Measurements from ENCODE around the gene SRC.
"Not testable (repeated sequence)": the region's sequence is repeated elsewhere in the genome, so short reads cannot be mapped to it uniquely, and the experiment has no call there.

Gene SRC

DNA sequence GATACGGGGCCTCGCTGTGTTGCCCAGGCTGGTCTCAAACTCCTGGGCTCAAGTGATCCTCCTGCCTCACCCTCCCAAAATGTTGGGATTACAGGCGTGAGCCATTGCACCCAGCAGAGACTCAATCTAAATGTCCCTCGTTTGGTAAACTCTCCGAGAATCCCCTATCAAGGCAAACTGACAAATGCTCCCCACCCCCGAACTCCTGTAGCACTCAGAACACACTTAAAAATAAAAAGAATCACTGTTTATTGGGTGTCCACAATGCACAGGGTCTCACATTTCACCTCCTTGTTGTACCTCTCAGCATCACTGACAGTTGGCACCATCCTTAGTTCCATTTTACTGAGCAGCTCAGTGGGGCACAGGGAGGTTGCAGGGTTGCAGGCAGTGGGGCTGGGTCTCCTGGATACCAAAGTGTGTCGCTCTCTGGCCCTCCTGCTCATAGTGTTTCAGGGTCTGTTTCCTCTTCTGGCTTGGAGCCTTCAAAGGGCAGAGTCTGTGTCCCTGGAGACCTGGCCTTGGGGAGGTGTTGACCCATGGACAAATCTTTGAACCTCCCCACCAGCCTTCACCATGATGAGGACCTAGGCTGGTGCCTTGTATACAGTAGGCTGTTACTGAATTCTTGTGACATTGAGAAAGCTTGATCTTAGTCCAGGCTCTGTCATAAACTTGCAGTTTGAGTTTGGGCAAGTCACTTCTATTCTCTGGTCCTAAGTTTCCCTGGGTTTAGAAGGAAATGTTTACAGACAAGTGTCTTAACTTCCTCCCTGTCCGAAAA lies 8.5 kb upstream of the SRC start:
- no peak for DNase-seq

DNA sequence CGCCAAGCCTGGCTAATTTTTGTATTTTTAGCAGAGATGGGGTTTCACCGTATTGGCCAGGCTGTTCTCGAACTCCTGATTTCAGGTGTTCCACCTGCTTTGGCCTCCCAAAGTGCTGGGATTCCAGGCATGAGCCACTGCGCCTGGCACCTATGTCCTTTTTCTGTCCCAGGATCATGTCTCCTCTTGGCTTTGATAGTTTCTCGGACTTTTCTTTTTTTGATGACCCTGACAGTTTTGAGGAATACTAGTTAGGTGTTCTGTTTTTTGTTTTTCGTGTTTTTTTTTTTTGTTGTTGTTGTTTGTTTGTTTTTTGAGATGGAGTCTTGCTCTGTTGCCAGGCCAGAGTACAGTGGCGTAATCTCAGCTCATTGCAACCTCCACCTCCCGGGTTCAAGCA lies 7.6 kb upstream of the SRC start:
- DNase-seq, result not testable (repeated sequence)

GRCh38 chr20:37339208-37339607 lies 6.7 kb upstream of the SRC start:
- no peak for DNase-seq

DNA sequence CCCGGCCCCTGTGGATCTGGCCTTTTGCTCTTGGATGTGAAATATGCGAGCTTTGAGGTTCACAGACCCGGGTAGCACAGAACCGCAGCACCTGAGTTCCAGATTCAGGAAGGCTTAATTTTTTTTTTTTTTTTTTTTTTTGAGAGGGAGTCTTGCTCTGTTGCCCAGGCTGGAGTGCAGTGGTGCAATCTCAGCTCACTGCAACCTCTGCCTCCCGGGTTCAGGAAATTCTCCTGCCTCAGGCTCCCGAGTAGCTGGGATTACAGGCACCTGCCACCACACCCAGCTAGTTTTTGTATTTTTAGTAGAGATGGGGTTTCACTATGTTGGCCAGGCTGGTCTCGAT lies 6.2 kb upstream of the SRC start:
- not testable (repeated sequence) for DNase-seq

DNA sequence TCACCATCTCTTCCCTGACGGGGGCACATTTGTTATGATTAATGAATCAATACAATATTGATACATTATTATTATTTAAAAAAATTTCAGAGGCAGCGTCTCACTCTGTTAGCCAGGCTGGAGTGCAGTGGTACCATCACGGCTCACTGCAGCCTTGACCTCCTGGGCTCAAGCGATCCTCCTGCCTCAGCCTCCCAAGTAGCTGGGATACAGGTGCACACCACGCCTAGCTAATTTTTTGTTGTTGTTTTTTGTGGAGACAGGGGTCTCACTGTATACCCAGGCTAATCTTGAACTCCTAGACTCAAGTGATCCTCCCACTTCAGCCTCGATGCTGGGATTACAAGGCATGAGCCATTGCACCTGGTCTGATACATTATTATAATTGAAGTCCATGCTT lies 4.9 kb upstream of the SRC start:
- DNase-seq, result no peak

GRCh38 chr20:37341632-37342031 lies 4.3 kb upstream of the SRC start:
- no peak for DNase-seq

GRCh38 chr20:37342231-37343177 lies 3.4 kb upstream of the SRC start:
- DNase-seq, result no peak

GRCh38 chr20:37343212-37343993 lies 2.5 kb upstream of the SRC start:
- no peak for DNase-seq

DNA sequence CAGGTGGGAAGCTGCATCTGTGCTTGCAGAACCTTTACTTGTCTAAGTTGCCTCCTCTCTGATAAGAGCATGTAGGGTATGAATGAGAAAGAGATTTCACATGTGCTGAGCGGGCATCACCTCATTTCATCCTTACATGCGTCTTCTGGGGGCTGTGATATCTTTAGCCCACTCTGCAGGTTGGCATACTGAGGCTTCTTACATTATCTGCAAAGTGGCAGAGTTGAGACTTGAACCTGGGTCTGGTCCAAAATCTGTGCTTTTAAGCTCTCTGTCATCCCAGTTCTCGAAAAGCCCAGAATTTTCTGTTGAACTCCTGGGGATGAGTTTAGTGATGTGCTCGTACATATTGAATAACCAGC lies 2.0 kb upstream of the SRC start:
- DNase-seq, result no peak

GRCh38 chr20:37344506-37345338 lies 1.2 kb upstream of the SRC start:
- no peak for DNase-seq

GRCh38 chr20:37346236-37346534 lies 245 bp downstream of the SRC start:
- DNase-seq, result no peak

DNA sequence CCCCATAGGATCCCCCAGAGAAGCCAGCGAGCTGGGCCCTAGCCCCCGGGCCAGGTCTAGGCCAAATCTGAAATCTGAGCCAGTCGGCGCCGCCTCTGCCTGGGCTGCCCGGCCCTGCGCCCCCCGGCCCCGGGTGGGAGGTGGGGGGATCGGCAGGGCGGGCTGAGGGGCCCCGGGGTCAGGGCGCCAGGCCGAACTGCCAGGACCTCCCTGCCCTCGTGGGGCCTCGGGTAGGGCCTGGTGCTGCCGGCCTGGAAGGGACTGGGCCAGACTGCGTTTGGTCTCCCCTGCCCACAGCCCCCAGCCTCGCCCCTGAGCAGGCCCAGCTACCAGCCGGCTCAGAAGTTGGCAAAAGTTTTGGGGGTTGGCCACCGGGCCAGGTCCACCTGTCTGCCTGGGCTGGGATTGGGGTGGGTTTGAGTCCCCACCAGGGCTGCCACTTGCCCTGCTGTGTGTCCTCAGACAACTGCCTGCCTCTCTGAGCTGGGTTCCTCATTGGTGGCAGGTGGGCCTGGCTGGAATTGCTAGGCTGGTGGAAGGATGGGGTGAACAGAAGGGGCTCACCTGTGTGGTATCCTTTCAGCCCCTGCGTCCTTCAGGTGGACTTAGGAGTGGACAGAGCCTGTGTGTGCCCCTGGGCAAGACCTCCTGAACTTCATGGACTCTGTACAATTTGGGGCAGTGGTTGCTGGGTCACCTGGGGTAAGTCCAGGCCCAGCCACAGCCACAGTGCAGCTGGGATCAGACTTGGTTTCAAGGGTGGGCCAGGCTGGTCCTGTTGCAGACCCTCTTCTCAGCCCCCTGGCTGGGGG lies 801 bp downstream of the SRC start:
- no peak for DNase-seq

DNA sequence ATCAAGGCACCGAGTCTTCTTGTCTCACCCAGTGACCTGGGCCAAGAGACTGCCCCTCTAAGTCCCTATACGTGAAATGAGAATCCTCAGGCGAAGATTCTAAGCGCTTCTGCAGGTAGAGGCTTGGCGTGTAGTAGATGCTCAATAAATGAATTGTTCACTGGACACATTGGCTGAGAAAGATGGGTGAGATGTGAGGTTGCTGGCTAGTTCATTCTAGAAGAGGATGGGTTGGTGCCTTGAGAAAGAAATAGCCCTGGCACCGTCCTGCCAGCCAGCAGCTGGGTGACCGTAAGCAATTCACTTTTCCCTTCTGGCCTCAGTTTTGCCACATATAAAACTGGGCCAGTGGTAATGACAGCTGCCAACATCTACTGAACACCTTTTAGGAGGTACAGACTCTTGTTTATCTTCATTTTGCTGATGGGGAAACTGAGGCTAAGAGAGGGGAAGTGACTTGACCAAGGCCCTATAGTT lies 1.4 kb downstream of the SRC start:
- no peak for DNase-seq

DNA sequence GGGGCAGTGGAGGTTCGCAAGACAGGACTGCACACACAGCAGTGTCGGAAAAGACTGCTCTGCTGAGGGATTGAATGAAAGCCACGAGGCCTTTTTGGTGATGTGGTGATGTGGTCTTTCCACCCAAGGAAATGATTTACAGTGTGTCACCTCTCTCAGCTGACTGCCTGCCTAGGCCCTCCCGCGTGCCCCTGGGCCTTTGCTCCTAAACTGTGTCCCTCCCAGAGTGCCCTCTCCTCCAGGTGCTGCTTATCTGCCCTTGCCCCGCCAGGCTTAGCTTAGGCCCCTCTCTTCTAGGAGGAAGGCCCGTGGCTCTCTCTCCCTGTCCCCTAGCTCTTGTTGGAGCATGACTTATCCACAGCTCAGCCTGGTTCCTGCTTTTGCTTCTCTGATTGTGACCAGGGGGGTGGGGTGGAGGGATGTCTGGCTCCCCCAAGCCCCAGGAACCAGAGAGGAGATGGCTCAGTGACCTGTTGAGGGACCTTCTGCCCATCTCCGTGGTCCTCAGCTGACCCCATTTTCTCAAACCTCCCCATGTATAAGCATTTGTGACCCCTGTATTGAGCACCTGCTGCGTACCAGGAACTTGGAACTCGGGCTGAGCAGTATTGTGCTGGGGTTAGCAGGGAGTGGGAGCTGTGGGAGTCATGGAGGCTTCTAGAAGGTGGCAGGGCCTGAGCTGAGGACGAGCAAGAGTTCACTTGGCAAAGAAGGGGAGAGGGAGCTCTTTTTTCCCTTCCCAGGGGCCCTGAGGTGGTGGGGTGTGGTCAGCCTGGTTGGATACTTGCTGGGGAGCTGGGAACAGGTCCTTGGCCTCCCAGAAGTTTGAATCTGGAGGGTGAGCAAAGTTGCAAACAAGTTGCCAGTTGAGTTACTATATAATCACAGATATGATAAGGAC lies 2.2 kb downstream of the SRC start:
- DNase-seq, result no peak

DNA sequence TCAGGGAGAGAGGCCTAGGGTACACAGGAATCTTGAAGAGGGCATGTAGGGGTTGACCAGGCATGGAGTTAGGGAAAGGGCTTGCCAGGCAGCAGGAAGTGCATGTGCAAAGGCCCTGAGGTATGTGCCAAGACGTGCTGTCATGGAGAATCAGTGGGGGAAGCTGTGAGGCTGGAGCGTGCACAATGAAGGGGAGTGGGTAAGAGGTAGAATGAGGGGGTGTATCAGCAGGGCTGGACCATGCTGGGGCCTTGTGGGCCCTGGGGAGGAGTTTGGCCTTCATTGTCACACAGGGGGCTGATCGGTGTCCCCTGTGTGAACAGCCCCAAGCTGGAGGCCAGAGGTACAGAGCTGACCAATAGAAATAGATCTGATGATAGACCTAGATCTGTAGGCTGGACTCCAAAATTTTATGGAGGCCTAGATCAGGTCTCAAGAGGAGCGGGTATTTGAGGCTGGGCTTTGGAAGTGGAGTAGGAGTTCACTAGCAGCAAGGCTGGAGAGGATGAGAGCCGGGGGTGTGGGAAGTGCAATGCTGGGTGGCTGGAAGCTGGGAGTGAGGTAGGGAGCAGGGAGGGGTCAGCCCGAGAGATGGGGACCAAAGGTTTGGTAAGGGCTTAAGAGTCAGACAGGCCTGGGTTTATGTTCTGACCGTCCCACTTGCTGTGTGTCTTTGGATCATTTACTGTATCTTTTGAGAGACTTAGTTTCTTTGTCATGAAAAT lies 3.0 kb downstream of the SRC start:
- no peak for DNase-seq

- DNase-seq, result no peak
Observed at GRCh38 chr20:37349517-37350491, 3.9 kb downstream of the SRC start.

DNA sequence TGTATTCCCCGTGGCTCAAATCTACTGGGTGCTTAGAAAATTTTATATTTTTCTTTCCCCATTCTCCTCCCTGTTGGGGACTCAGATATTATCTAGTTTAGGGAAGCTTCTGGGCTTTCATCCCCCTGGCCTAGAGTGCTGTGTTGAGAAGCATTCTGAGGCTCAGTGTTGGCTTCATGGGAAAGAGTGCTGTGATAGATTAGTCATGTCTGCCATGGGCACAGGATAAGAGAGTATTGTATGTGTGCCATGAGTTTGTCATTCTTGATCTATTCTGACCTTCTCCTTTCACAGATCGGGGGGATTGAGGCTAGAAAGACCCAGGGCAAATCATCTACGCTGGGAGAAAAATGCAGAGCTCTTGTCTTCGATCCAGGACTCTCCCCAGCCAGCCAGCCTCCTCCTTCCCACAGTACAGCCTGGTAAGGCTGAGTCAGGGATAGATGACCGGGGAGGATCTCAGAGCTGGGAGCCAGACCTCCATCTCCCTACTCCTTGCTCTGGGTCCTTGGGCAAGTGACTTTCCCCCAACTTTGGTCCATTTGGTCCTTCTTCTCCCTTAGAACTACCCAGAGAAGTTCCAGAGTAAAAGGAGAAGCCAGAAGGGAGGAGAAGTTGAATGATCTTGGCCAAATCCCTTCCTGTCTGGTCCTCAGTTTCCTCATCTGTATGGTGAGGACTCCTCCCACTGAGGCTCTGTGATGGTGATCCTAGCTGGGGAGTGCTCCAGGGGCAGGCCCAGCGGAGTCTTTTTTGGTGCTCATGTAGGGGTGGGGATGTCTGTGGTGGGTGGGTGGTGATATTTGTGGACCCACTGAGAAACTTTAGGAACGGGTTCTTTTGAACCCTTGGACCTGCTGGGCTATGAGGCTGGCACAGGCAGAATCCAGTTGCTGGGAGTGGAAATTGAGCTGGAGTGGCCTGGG lies 5.0 kb downstream of the SRC start:
- DNase-seq, result no peak

Measured in hippocampal formation (tissue), 2 donors.